IMR-90 (cell line): ENCODE results near the gene ELOB.

ENCODE experiments used
- CTCF ChIP-seq: conservative IDR thresholded peaks from 2 replicates; pipeline ENCODE4 v1.5.1; 2012; ENCODE audit warnings: mild to moderate bottlenecking, low read depth, low read length, improper control_type of control experiment
- POLR2A ChIP-seq: IDR thresholded peaks from 2 replicates; pipeline ENCODE4 v1.6.1; 2012; ENCODE audit warnings: mild to moderate bottlenecking, low read depth, low read length
- RAD21 ChIP-seq: IDR thresholded peaks from 2 replicates; pipeline ENCODE4 v1.6.1; 2012; ENCODE audit warnings: low read length, improper control_type of control experiment
- RFX5 ChIP-seq: IDR thresholded peaks from 2 replicates; pipeline ENCODE4 v1.8.0; 2012; ENCODE audit warnings: low read depth, mild to moderate bottlenecking, low read length, moderate library complexity
- TF ChIP-seq, protein P1 (sequence below): fragments of 150-350 bp; IDR thresholded peaks from 2 replicates; pipeline ENCODE4 v1.6.1; 2016; ENCODE audit warnings: low read depth, mild to moderate bottlenecking, low read length, moderate library complexity, borderline replicate concordance

DNA sequence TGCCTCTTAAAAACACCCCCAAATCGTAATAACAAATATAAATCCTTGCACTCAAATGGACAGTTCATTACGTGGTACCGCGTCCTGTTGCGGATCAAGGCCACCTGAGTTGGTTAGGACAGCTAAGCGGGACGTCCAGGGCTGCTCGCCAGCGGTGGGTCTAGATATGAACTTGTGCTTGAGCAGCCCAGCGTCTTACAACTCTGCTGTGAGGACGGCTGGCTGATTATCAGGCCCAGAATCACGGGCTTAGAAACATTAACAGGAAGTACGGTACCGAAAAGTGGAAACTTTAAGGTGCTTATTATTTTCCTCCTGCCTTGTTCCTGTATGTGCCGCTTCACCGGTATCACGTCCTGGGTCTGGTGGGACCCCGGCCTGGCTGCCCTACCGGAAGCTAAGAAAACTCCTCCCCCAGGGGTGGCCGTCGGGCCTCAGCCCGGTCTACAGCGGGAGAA lies 25.5 kb downstream of the ELOB start:
- TF ChIP-seq RAD21, result no peak
- no peak for TF ChIP-seq CTCF
- TF ChIP-seq POLR2A, result no peak
- TF ChIP-seq, protein P1, sequence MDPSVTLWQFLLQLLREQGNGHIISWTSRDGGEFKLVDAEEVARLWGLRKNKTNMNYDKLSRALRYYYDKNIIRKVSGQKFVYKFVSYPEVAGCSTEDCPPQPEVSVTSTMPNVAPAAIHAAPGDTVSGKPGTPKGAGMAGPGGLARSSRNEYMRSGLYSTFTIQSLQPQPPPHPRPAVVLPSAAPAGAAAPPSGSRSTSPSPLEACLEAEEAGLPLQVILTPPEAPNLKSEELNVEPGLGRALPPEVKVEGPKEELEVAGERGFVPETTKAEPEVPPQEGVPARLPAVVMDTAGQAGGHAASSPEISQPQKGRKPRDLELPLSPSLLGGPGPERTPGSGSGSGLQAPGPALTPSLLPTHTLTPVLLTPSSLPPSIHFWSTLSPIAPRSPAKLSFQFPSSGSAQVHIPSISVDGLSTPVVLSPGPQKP, result no peak
- TF ChIP-seq RFX5, result no peak
